WTC11 (cell line): Measurements from ENCODE around the gene CCL26. TPM values are rescaled to one million over a fixed set of nuclear protein-coding genes. Genes with fewer than 3 reads are reported as not detected.

ENCODE experiments used
- ATAC-seq: fragments of 200-7000 bp; cut with Tn5 transposase; 2 replicates; pipeline ENCODE4 v1.10.0; 2021; ENCODE audit warnings: mild to moderate bottlenecking, moderate library complexity
- CTCF ChIA-PET: fragments of 300-600 bp; sonication (Branson Sonifier 250); formaldehyde crosslinking; loops from one replicate; lab custom pipeline; 2021; ENCODE audit warnings: antibody characterized with exemption; lab: Charles Lee
- POLR2A ChIA-PET: fragments of 350-600 bp; sonication (Branson Sonifier 250); formaldehyde crosslinking; loops from one replicate; lab custom pipeline; 2021; ENCODE audit warnings: antibody characterized with exemption; lab: Charles Lee
- DNase-seq: peaks from one replicate; pipeline ENCODE4 v3.0.0; 2021; ENCODE audit warnings: low spot score
- H3K27ac Mint-ChIP-seq: 2 replicates; pipeline ENCODE4 v1.8.0; 2021; ENCODE audit warnings: mixed read lengths
- H3K27me3 Mint-ChIP-seq: 2 replicates; pipeline ENCODE4 v1.8.0; 2021; ENCODE audit warnings: low read depth, mild to moderate bottlenecking, moderate library complexity, mixed read lengths
- H3K36me3 Mint-ChIP-seq: 2 replicates; pipeline ENCODE4 v1.8.0; 2021; ENCODE audit warnings: mixed read lengths
- H3K4me1 Mint-ChIP-seq: 2 replicates; pipeline ENCODE4 v1.8.0; 2022; ENCODE audit warnings: mixed read lengths
- H3K4me3 Mint-ChIP-seq: 2 replicates; pipeline ENCODE4 v1.8.0; 2021; ENCODE audit warnings: mild to moderate bottlenecking, moderate library complexity, mixed read lengths
- H3K9me3 Mint-ChIP-seq: 2 replicates; pipeline ENCODE4 v1.8.0; 2021; ENCODE audit warnings: mixed read lengths
- CREB1 ChIP-seq: sonication (generic); formaldehyde crosslinking; IDR thresholded peaks from 2 replicates; pipeline ENCODE4 v1.8.0; 2023; ENCODE audit warnings: mild to moderate bottlenecking, missing genetic modification reagents
- E2F1 ChIP-seq: sonication (generic); formaldehyde crosslinking; IDR thresholded peaks from 2 replicates; pipeline ENCODE4 v1.8.0; 2022; ENCODE audit warnings: mild to moderate bottlenecking, missing genetic modification reagents
- ELF4 ChIP-seq: sonication (generic); formaldehyde crosslinking; IDR thresholded peaks from 2 replicates; pipeline ENCODE4 v1.8.1; 2022; ENCODE audit warnings: low read depth, mild to moderate bottlenecking, moderate library complexity, missing genetic modification reagents
- EMX1 ChIP-seq: fragments of 250-450 bp; sonication (Bioruptor Pico); IDR thresholded peaks from 2 replicates; pipeline ENCODE4 v1.8.0; 2021; ENCODE audit warnings: mild to moderate bottlenecking
- FOXJ3 ChIP-seq: sonication (generic); formaldehyde crosslinking; IDR thresholded peaks from 2 replicates; pipeline ENCODE4 v1.9.0; 2021; ENCODE audit warnings: missing genetic modification reagents, mild to moderate bottlenecking, borderline replicate concordance
- FOXK1 ChIP-seq: sonication (generic); formaldehyde crosslinking; IDR thresholded peaks from 2 replicates; pipeline ENCODE4 v1.8.0; 2022; ENCODE audit warnings: mild to moderate bottlenecking, moderate library complexity, missing genetic modification reagents
- FOXP1 ChIP-seq: sonication (generic); formaldehyde crosslinking; IDR thresholded peaks from 2 replicates; pipeline ENCODE4 v1.8.0; 2022; ENCODE audit warnings: missing genetic modification reagents, mild to moderate bottlenecking, moderate library complexity, borderline replicate concordance
- HMGA2 ChIP-seq: fragments of 250-450 bp; sonication (Bioruptor Pico); IDR thresholded peaks from 2 replicates; pipeline ENCODE4 v1.4.0; 2021; ENCODE audit warnings: mild to moderate bottlenecking, moderate library complexity
- MXD4 ChIP-seq: fragments of 250-450 bp; sonication (Bioruptor Pico); IDR thresholded peaks from 2 replicates; pipeline ENCODE4 v1.8.0; 2021; ENCODE audit warnings: mild to moderate bottlenecking, moderate library complexity, borderline replicate concordance
- MYBL2 ChIP-seq: sonication (generic); formaldehyde crosslinking; IDR thresholded peaks from 2 replicates; pipeline ENCODE4 v1.8.1; 2023; ENCODE audit warnings: mild to moderate bottlenecking, moderate library complexity, missing genetic modification reagents
- NFE2L1 ChIP-seq: sonication (generic); formaldehyde crosslinking; IDR thresholded peaks from 2 replicates; pipeline ENCODE4 v1.8.1; 2023; ENCODE audit warnings: missing genetic modification reagents
- NR1H2 ChIP-seq: sonication (generic); formaldehyde crosslinking; IDR thresholded peaks from 2 replicates; pipeline ENCODE4 v1.9.0; 2021; ENCODE audit warnings: mild to moderate bottlenecking, moderate library complexity, missing genetic modification reagents
- OVOL2 ChIP-seq: fragments of 250-450 bp; sonication (Bioruptor Pico); IDR thresholded peaks from 2 replicates; pipeline ENCODE4 v1.9.0; 2021; ENCODE audit warnings: mild to moderate bottlenecking, borderline replicate concordance
- RELA ChIP-seq: sonication (generic); formaldehyde crosslinking; IDR thresholded peaks from 2 replicates; pipeline ENCODE4 v1.8.1; 2022; ENCODE audit warnings: missing genetic modification reagents, mild to moderate bottlenecking, borderline replicate concordance
- SP1 ChIP-seq: sonication (generic); formaldehyde crosslinking; conservative IDR thresholded peaks from 2 replicates; pipeline ENCODE4 v1.8.1; 2022; ENCODE audit warnings: missing genetic modification reagents
- TCF7 ChIP-seq: sonication (generic); formaldehyde crosslinking; IDR thresholded peaks from 2 replicates; pipeline ENCODE4 v1.8.0; 2022; ENCODE audit warnings: mild to moderate bottlenecking, low read depth, missing genetic modification reagents, moderate library complexity
- TEAD4 ChIP-seq: sonication (generic); formaldehyde crosslinking; IDR thresholded peaks from 2 replicates; pipeline ENCODE4 v1.8.0; 2022; ENCODE audit warnings: mild to moderate bottlenecking, missing genetic modification reagents
- TP53 ChIP-seq: sonication (generic); formaldehyde crosslinking; IDR thresholded peaks from 2 replicates; pipeline ENCODE4 v1.8.1; 2023; ENCODE audit warnings: mild to moderate bottlenecking, missing genetic modification reagents
- ZBTB21 ChIP-seq: sonication (generic); formaldehyde crosslinking; IDR thresholded peaks from 2 replicates; pipeline ENCODE4 v1.8.1; 2023; ENCODE audit warnings: mild to moderate bottlenecking, missing genetic modification reagents, borderline replicate concordance
- ZNF121 ChIP-seq: sonication (generic); formaldehyde crosslinking; IDR thresholded peaks from 2 replicates; pipeline ENCODE4 v1.8.0; 2023; ENCODE audit warnings: missing genetic modification reagents
- ZNF219 ChIP-seq: sonication (generic); formaldehyde crosslinking; IDR thresholded peaks from 2 replicates; pipeline ENCODE4 v1.8.0; 2023; ENCODE audit warnings: missing genetic modification reagents, mild to moderate bottlenecking, borderline replicate concordance
- ZNF263 ChIP-seq: sonication (generic); formaldehyde crosslinking; IDR thresholded peaks from 2 replicates; pipeline ENCODE4 v1.8.1; 2022; ENCODE audit warnings: low read depth, mild to moderate bottlenecking, moderate library complexity, missing genetic modification reagents
- ZNF396 ChIP-seq: fragments of 250-450 bp; sonication (Bioruptor Pico); IDR thresholded peaks from 2 replicates; pipeline ENCODE4 v1.8.0; 2021; ENCODE audit warnings: mild to moderate bottlenecking, moderate library complexity, borderline replicate concordance
- ZNF416 ChIP-seq: fragments of 250-450 bp; sonication (Bioruptor Pico); IDR thresholded peaks from 2 replicates; pipeline ENCODE4 v1.9.0; 2021; ENCODE audit warnings: mild to moderate bottlenecking, inconsistent platforms
- ZNF425 ChIP-seq: fragments of 250-450 bp; sonication (Bioruptor Pico); conservative IDR thresholded peaks from 2 replicates; pipeline ENCODE4 v1.9.0; 2021; ENCODE audit warnings: mild to moderate bottlenecking
- total RNA-seq: library from RNA; stranded (reverse); gene quantifications from 3 replicates; pipeline ENCODE4 v1.2.3, GENCODE V29; 2021
- TF ChIP-seq, protein P1 (sequence below): sonication (generic); formaldehyde crosslinking; IDR thresholded peaks from 2 replicates; pipeline ENCODE4 v1.8.0; 2023; ENCODE audit warnings: missing genetic modification reagents, mild to moderate bottlenecking, borderline replicate concordance
- TF ChIP-seq, protein P2 (sequence below): sonication (generic); formaldehyde crosslinking; IDR thresholded peaks from 2 replicates; pipeline ENCODE4 v1.8.1; 2023; ENCODE audit warnings: mild to moderate bottlenecking, missing genetic modification reagents, borderline replicate concordance

The CCL26 gene
- total RNA-seq, 1 experiment from 2014 or later: 9.8 TPM

DNA sequence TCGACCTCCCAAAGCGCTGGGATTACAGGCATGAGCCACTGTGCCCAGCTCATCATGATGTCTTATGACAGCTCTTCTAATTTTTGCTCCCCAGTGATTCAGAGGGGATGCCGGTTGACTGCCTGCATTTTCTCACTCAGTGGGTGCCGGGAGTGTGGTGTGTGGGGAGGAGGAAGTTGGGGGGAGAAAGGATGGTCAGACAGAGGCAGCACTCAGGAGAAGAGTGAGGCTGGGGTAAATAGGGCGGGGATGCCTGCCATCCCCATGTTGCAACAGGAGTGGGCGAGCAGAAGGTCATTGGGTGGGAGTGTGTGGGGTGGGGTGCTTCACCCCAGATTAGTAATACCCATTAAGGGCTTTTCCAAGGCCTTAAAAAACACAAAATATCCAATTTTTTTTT is 45.1 kb upstream of the CCL26 start (continued):
- TF ChIP-seq, protein P1, sequence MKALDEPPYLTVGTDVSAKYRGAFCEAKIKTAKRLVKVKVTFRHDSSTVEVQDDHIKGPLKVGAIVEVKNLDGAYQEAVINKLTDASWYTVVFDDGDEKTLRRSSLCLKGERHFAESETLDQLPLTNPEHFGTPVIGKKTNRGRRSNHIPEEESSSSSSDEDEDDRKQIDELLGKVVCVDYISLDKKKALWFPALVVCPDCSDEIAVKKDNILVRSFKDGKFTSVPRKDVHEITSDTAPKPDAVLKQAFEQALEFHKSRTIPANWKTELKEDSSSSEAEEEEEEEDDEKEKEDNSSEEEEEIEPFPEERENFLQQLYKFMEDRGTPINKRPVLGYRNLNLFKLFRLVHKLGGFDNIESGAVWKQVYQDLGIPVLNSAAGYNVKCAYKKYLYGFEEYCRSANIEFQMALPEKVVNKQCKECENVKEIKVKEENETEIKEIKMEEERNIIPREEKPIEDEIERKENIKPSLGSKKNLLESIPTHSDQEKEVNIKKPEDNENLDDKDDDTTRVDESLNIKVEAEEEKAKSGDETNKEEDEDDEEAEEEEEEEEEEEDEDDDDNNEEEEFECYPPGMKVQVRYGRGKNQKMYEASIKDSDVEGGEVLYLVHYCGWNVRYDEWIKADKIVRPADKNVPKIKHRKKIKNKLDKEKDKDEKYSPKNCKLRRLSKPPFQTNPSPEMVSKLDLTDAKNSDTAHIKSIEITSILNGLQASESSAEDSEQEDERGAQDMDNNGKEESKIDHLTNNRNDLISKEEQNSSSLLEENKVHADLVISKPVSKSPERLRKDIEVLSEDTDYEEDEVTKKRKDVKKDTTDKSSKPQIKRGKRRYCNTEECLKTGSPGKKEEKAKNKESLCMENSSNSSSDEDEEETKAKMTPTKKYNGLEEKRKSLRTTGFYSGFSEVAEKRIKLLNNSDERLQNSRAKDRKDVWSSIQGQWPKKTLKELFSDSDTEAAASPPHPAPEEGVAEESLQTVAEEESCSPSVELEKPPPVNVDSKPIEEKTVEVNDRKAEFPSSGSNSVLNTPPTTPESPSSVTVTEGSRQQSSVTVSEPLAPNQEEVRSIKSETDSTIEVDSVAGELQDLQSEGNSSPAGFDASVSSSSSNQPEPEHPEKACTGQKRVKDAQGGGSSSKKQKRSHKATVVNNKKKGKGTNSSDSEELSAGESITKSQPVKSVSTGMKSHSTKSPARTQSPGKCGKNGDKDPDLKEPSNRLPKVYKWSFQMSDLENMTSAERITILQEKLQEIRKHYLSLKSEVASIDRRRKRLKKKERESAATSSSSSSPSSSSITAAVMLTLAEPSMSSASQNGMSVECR (CRISPR knock-in tag): no peak
- TF ChIP-seq ELF4 (CRISPR knock-in tag): no peak
- TF ChIP-seq OVOL2 (CRISPR knock-in tag): no peak
- TF ChIP-seq FOXJ3 (CRISPR knock-in tag): no peak
- no peak for TF ChIP-seq TP53 (CRISPR knock-in tag)
- TF ChIP-seq RELA (CRISPR knock-in tag): no peak
- no peak for TF ChIP-seq ZNF219
- no peak for TF ChIP-seq NFE2L1
- TF ChIP-seq CREB1 (CRISPR knock-in tag): no peak
- TF ChIP-seq ZNF396: no peak
- no peak for TF ChIP-seq TCF7 (CRISPR knock-in tag)
- TF ChIP-seq EMX1 (CRISPR knock-in tag): no peak
- TF ChIP-seq FOXK1: no peak
- TF ChIP-seq, all 79 proteins: peak for 0

GRCh38 chr7:75815418-75816064 is 43.5 kb upstream of the CCL26 start:
- DNase-seq (no peak), ATAC-seq (no peak)
- H3K4me3 Mint-ChIP-seq: no peak overlapping the region
- H3K36me3 Mint-ChIP-seq: no peaks in the 10 kb centered on the region
- H3K9me3 Mint-ChIP-seq: 0 out of 2 replicates have a peak, but pooled peaks cover under 1% of the 10 kb centered on the region
- ChIA-PET POLR2A (no interaction called here), CTCF (no interaction called here)
- no peaks in the 10 kb centered on the region for H3K4me1 Mint-ChIP-seq
- H3K27me3 Mint-ChIP-seq: peaks cover 4% of the 10 kb centered on the region; the same call in 1 of the 2 replicates
- no peak overlapping the region for H3K27ac Mint-ChIP-seq
- TF ChIP-seq ZNF416 (CRISPR knock-in tag): no peak
- TF ChIP-seq MXD4 (CRISPR knock-in tag): no peak
- TF ChIP-seq NR1H2: no peak
- TF ChIP-seq ZBTB21 (CRISPR knock-in tag): no peak
- TF ChIP-seq MYBL2 (CRISPR knock-in tag): no peak
- TF ChIP-seq ZNF121 (CRISPR knock-in tag): no peak
- no peak for TF ChIP-seq ZNF425 (CRISPR knock-in tag)
- no peak for TF ChIP-seq HMGA2 (CRISPR knock-in tag)
- TF ChIP-seq TEAD4: no peak
- no peak for TF ChIP-seq SP1 (CRISPR knock-in tag)
- TF ChIP-seq, protein P2, sequence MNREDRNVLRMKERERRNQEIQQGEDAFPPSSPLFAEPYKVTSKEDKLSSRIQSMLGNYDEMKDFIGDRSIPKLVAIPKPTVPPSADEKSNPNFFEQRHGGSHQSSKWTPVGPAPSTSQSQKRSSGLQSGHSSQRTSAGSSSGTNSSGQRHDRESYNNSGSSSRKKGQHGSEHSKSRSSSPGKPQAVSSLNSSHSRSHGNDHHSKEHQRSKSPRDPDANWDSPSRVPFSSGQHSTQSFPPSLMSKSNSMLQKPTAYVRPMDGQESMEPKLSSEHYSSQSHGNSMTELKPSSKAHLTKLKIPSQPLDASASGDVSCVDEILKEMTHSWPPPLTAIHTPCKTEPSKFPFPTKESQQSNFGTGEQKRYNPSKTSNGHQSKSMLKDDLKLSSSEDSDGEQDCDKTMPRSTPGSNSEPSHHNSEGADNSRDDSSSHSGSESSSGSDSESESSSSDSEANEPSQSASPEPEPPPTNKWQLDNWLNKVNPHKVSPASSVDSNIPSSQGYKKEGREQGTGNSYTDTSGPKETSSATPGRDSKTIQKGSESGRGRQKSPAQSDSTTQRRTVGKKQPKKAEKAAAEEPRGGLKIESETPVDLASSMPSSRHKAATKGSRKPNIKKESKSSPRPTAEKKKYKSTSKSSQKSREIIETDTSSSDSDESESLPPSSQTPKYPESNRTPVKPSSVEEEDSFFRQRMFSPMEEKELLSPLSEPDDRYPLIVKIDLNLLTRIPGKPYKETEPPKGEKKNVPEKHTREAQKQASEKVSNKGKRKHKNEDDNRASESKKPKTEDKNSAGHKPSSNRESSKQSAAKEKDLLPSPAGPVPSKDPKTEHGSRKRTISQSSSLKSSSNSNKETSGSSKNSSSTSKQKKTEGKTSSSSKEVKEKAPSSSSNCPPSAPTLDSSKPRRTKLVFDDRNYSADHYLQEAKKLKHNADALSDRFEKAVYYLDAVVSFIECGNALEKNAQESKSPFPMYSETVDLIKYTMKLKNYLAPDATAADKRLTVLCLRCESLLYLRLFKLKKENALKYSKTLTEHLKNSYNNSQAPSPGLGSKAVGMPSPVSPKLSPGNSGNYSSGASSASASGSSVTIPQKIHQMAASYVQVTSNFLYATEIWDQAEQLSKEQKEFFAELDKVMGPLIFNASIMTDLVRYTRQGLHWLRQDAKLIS (CRISPR knock-in tag): no peak
- no peak for TF ChIP-seq FOXP1 (CRISPR knock-in tag)
- TF ChIP-seq E2F1 (CRISPR knock-in tag): no peak
- no peak for TF ChIP-seq NFE2L1
- TF ChIP-seq CREB1 (CRISPR knock-in tag): no peak
- TF ChIP-seq ZNF263 (CRISPR knock-in tag): no peak
